Ishikawa (cell line): ENCODE results near the gene SLC39A5.

Experiments used
- NFIC ChIP-seq: IDR thresholded peaks from 2 replicates; pipeline ENCODE4 v1.6.1; 2012
- REST ChIP-seq: IDR thresholded peaks from 2 replicates; pipeline ENCODE4 v1.6.1; 2012; ENCODE audit warnings: low read depth, mild to moderate bottlenecking
- TAF1 ChIP-seq: IDR thresholded peaks from 2 replicates; pipeline ENCODE4 v1.6.1; 2012; ENCODE audit warnings: low read depth, mild to moderate bottlenecking

GRCh38 chr12:56260921-56261320, 31.1 kb downstream of the SLC39A5 start:
- TF ChIP-seq NFIC (no peak), TAF1 (no peak), REST (no peak)
